ENCODE results near the gene LSAMP.

LSAMP gene

DNA sequence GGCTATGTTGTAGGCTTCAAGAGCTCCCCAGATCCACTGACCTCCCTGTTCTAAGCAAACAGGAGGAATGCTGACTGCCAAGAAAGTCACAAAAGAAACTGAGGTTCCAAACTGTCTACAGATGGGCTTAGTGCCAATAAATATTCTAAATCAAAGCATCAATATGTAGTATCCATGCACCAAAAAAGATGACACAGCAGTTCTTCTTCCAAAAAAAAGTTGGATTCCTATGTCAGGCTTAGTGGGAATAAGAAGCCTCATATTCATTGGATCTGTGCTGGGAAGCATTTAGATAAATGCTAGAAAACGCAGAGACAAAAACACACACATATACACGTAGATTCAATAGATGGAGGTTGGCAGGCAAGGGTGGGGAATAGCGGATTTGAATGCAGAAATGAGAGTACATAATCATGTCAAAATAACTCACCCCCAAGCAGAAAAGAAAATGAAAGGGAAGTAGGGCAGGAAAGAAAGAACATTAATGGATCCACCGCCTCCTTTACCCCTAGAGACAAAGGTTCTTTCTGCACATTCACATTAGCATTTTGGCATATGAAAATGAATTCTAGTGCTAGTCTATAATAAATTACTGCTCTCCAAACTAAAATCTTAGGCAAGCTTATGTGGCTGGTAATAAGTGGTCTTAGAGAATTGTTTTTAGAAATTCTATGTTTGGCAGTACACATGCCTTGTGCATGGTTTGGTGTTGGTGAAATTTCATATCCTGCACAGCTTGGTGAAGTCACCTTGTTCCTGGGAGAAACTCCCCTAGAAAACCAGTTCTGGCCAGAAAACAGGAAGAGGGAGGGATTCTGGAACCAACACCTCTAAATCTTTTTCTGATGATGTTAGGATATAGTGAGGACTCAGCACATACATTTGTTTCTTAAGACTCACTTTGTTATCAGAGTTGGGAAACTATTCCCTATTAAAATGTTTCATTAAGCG, 283.4 kb downstream of the LSAMP start:
- DNase-seq = no peak

GRCh38 chr3:116160594-116160993, 284.7 kb downstream of the LSAMP start:
- DNase-seq = no peak

- DNase-seq = no peak
These were observed 289.4 kb downstream of the LSAMP start for GRCh38 chr3:116155841-116156240.

GRCh38 chr3:116154389-116154788, 290.9 kb downstream of the LSAMP start:
- DNase-seq = no peak

DNA sequence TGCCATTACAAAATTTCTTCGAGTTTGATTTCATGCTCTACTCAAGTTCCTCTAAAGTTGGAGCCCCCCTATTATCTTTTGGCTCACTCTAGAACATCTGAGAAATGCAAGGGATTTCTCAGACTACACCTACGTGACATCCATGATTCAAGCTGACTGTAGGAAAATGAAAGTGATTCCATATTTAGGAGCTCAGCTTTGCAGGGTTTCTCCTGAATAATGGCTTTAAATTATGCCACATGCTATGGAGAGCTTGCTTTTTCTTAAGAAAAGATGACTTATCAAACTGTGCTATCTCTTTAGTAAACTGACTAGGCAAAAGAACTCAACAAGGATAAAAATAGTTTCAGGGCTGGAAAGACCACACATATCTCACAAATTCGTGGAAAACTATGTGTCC, 292.1 kb downstream of the LSAMP start:
- DNase-seq = no peak

- no peak for DNase-seq
These were observed 294.6 kb downstream of the LSAMP start for GRCh38 chr3:116150655-116151167.

DNA sequence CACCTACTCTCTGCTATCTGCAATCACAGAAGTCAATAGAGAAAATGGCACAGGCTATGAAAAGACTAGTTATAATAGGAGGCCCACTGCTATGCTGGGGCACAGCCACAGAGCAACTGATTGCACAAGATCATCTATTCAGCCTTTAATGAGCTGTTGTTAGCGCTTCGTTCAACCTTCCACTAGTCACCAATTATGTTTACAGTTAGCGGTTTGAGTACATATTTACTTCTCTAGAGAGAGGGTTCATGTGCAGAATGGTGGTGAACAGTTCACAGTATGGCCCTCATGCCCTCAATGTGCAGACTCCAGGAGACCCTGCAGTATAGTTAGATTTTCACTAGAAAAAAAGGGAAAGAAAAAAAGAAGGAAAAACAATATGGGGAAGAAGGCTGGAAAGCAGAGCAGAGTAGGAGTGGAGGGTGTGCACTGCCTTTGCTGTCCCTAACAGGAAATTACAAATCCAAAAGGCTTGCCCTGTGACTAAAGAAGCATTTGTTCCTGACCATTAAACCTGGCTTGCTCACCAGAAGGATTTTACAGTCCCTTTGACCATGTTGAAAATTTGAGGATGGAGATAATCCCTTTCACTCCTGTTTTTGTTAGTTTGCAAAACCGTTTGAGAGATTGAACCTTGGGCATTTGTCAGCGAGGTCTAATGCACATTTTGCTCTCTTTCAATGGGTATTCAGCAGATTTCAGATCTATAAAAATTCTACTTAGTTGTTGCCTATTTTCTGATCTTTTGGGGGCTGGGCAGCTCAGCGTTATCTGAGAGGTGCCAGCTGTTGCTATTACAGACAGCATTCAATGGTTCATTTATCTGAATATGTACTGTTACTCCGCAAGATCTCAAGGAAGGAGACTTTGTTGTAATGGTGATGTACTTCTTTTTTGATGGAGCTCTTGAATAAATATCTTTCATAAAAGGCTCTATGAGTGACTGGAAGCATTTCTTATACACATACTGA, 296.1 kb downstream of the LSAMP start:
- no peak for DNase-seq

GRCh38 chr3:116145613-116146012, 299.7 kb downstream of the LSAMP start:
- DNase-seq = no peak

- no peak for DNase-seq
These were observed 303.6 kb downstream of the LSAMP start for GRCh38 chr3:116141724-116142123.

- DNase-seq = peak; percentile 34
These were observed 305.1 kb downstream of the LSAMP start for GRCh38 chr3:116140100-116140689.

GRCh38 chr3:116139641-116140040, 305.6 kb downstream of the LSAMP start:
- DNase-seq = no peak

- DNase-seq = no peak
These were observed 309.7 kb downstream of the LSAMP start for GRCh38 chr3:116135457-116136085.

GRCh38 chr3:116129187-116129946, 315.9 kb downstream of the LSAMP start:
- no peak for DNase-seq

- no peak for DNase-seq
These were observed 317.8 kb downstream of the LSAMP start for GRCh38 chr3:116127464-116127863.

- DNase-seq = no peak
These were observed 321.1 kb downstream of the LSAMP start for GRCh38 chr3:116124166-116124565.

DNA sequence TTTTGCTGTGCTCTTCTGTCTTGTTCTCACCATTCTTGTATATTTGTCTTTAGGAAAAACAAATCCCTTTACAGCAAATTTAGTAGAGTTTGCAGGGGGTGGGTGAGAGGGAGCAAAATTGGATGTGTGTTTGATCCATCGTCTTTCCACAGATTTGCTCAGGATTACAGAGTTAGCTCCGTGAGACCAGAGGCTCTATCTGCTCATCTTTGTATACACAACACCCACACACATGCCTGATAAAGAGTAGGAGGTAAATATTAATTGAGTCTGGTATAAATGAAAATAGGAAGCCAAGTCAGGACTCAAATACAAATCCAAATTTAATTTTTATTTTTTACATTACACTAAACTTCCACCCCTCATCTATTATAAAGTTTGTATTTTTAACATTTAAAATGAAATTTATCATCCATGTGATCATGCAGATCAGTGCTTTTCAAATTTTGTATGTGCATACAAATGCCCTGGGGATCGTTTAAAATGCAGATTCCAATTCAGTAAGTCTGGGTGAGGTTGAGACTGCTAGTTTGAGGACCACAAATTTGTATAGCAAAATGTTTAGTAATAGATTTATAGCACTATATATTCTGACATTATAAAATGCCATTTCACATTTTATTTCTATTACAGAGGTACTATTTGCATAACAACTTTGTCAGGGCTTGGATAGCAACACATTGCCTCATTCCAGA, 326.7 kb downstream of the LSAMP start:
- no peak for DNase-seq

DNA sequence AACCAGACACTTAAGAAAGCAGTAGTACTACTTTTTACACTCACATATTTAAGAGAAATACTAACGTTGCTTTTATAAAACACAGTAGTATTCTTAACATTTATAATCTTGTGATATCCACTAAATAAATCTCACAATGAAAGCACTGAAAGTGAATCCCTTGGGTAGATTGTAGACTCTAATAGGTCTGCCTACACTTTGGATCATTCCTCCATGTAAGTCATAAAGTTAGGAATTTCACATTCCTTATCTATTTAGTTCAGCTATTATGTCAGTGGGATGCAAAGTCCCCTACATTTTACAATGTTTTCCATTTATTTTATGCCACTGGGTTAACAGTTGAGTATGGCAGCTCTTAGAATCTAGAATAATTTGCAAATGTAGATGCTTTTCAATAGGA, 330.7 kb downstream of the LSAMP start:
- DNase-seq = no peak

GRCh38 chr3:116112696-116113095, 332.6 kb downstream of the LSAMP start:
- no peak for DNase-seq

DNA sequence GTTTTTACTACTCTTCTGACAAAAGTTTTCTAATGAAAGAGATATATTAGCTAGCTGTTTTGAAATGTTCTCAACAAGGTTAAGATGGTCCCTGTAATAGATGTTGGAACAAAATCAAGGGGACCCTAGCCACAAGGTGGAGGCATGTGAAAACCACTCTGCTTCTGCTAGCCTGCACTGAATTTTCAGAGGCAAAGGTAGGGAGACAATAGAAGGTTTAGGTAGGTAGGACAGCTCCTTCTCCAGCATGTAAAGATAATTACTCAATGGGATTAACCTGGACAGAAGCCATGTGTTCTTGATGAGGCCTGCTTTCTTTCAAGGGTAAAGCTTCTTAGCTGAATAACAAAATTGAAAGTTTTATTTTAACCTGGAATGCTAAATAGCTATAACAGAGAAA, 333.5 kb downstream of the LSAMP start:
- DNase-seq = no peak

- no peak for DNase-seq
These were observed 341.3 kb downstream of the LSAMP start for GRCh38 chr3:116103868-116104530.
